Large intestine (tissue), 3 donors: ENCODE data around the gene ACOX1. TPM values are rescaled to one million over a fixed set of nuclear protein-coding genes. Genes with fewer than 3 reads are reported as not detected.
A peak's percentile ranks its signal among the peaks of the same experiment; 100 is the strongest.

Source experiments
- DNase-seq, 2 donors: peaks; one replicate each; pipeline versions ENCODE4 v3.0.0 to v3.0.0-alpha.2; 2013
- H3K27ac ChIP-seq: one replicate; pipeline ENCODE4 v1.5.1; 2013; ENCODE audit warnings: low read length
- H3K27me3 ChIP-seq: 2 replicates; pipeline ENCODE4 v1.6.1; 2013; ENCODE audit warnings: low read length; ENCODE audit not compliant: control insufficient read depth, insufficient read depth
- H3K36me3 ChIP-seq: 2 replicates; pipeline ENCODE4 v1.6.1; 2013; ENCODE audit warnings: low read length; ENCODE audit not compliant: control insufficient read depth, insufficient read depth
- H3K4me1 ChIP-seq: one replicate; pipeline ENCODE4 v1.6.1; 2013; ENCODE audit warnings: low read length; ENCODE audit not compliant: control insufficient read depth, insufficient read depth
- H3K4me3 ChIP-seq: one replicate; pipeline ENCODE4 v1.5.1; 2013; ENCODE audit warnings: low read length
- H3K9me3 ChIP-seq: one replicate; pipeline ENCODE4 v1.6.1; 2013; ENCODE audit warnings: mild to moderate bottlenecking, low read depth, low read length, moderate library complexity; ENCODE audit not compliant: control insufficient read depth
- WGBS: methylation state at CpG from one replicate; pipeline ENCODE4 v1.1.5; 2013; ENCODE audit warnings: low lambda C conversion rate; ENCODE audit not compliant: insufficient coverage; 5-methylcytosine and 5-hydroxymethylcytosine counted together
- polyA plus RNA-seq: library from polyadenylated mRNA; unstranded; fragments of 120-200 nt; gene quantifications from one replicate; pipeline ENCODE4 v1.2.1, GENCODE V29; 2013

ACOX1 gene
- polyA plus RNA-seq, 1 donor: 64.6 TPM

GRCh38 chr17:76000016-76000754, 21.2 kb upstream of the ACOX1 start:
- WGBS: 100% methylated on average over 1 of the region's 31 CpGs
- Histone ChIP-seq H3K27me3 (no peaks in the 10 kb centered on the region), H3K4me1 (peaks cover 68% of the 10 kb centered on the region), H3K9me3 (peaks cover 2% of the 10 kb centered on the region), H3K4me3 (no peak overlapping the region), H3K27ac (no peak overlapping the region), H3K36me3 (peaks cover 35% of the 10 kb centered on the region)
- peak in 1 of 2 donors; percentile 48 for DNase-seq

- peaks cover 22% of the 10 kb centered on the region for H3K36me3 ChIP-seq
- no peaks in the 10 kb centered on the region for H3K27me3 ChIP-seq
- WGBS: no CpG with 5 or more reads among the region's 9 CpGs
- peaks cover 61% of the 10 kb centered on the region for H3K4me1 ChIP-seq
- DNase-seq: peak in 1 of 2 donors; percentile 61
- peaks cover 2% of the 10 kb centered on the region for H3K9me3 ChIP-seq
- H3K4me3 ChIP-seq: no peak overlapping the region
- H3K27ac ChIP-seq: peak overlapping the region; percentile 90
These were observed 19.4 kb upstream of the ACOX1 start for GRCh38 chr17:75998327-75998795.

- peak; percentile 90 to 95 for DNase-seq
- Histone ChIP-seq H3K27me3 (no peaks in the 10 kb centered on the region), H3K4me1 (peaks cover 54% of the 10 kb centered on the region), H3K27ac (peak overlapping the region; percentile 90), H3K36me3 (peaks cover 21% of the 10 kb centered on the region), H3K4me3 (no peak overlapping the region), H3K9me3 (peaks cover 2% of the 10 kb centered on the region)
- WGBS: 0% methylated on average over 2 of the region's 18 CpGs
These were observed 18.0 kb upstream of the ACOX1 start for GRCh38 chr17:75996665-75997590.

- WGBS: no CpG with 5 or more reads among the region's 7 CpGs
- Histone ChIP-seq H3K9me3 (no peaks in the 10 kb centered on the region), H3K36me3 (peaks cover 23% of the 10 kb centered on the region), H3K4me3 (no peak overlapping the region), H3K27ac (peak overlapping the region; percentile 90), H3K4me1 (peaks cover 47% of the 10 kb centered on the region), H3K27me3 (no peaks in the 10 kb centered on the region)
- DNase-seq: peak in 1 of 2 donors; percentile 51
These were observed 16.5 kb upstream of the ACOX1 start for GRCh38 chr17:75995385-75995925.

- peak in 1 of 2 donors; percentile 51 for DNase-seq
- Histone ChIP-seq H3K27ac (peak overlapping the region; percentile 90), H3K27me3 (no peaks in the 10 kb centered on the region), H3K4me3 (no peak overlapping the region), H3K9me3 (no peaks in the 10 kb centered on the region), H3K4me1 (peaks cover 43% of the 10 kb centered on the region), H3K36me3 (peaks cover 20% of the 10 kb centered on the region)
- no CpG with 5 or more reads among the region's 5 CpGs for WGBS
These were observed 15.9 kb upstream of the ACOX1 start for GRCh38 chr17:75994802-75995370.

- Histone ChIP-seq H3K27me3 (no peaks in the 10 kb centered on the region), H3K4me3 (no peak overlapping the region), H3K36me3 (peaks cover 24% of the 10 kb centered on the region), H3K9me3 (no peaks in the 10 kb centered on the region), H3K4me1 (peaks cover 15% of the 10 kb centered on the region), H3K27ac (no peak overlapping the region)
- no peak for DNase-seq
- 100% methylated on average over 1 of the region's 9 CpGs for WGBS
These were observed 12.4 kb upstream of the ACOX1 start for GRCh38 chr17:75991396-75991795.

- DNase-seq: no peak
- H3K4me3 ChIP-seq: no peak overlapping the region
- H3K27ac ChIP-seq: no peak overlapping the region
- peaks cover 13% of the 10 kb centered on the region for H3K4me1 ChIP-seq
- no peaks in the 10 kb centered on the region for H3K9me3 ChIP-seq
- peaks cover 21% of the 10 kb centered on the region for H3K36me3 ChIP-seq
- WGBS: no CpG with 5 or more reads among the region's 4 CpGs
- H3K27me3 ChIP-seq: no peaks in the 10 kb centered on the region
These were observed 8.1 kb upstream of the ACOX1 start for GRCh38 chr17:75987041-75987440.

- Histone ChIP-seq H3K27ac (no peak overlapping the region), H3K4me1 (peaks cover 23% of the 10 kb centered on the region), H3K4me3 (no peak overlapping the region), H3K9me3 (no peaks in the 10 kb centered on the region), H3K36me3 (peaks cover 11% of the 10 kb centered on the region), H3K27me3 (no peaks in the 10 kb centered on the region)
- WGBS: no CpG with 5 or more reads among the region's 4 CpGs
- no peak for DNase-seq
These were observed 7.0 kb upstream of the ACOX1 start for GRCh38 chr17:75985986-75986385.

- Histone ChIP-seq H3K4me3 (no peak overlapping the region), H3K9me3 (no peaks in the 10 kb centered on the region), H3K4me1 (peaks cover 31% of the 10 kb centered on the region), H3K27me3 (no peaks in the 10 kb centered on the region), H3K27ac (peak overlapping the region; percentile 68), H3K36me3 (peaks cover 8% of the 10 kb centered on the region)
- 40% methylated on average over 1 of the region's 6 CpGs for WGBS
- DNase-seq: peak; percentile 50 to 71
These were observed 4.7 kb upstream of the ACOX1 start for GRCh38 chr17:75983501-75984181.
